ENCODE results near the gene SH3BP4.
"Not testable (repeated sequence)": the region's sequence is repeated elsewhere in the genome, so short reads cannot be mapped to it uniquely, and the experiment has no call there.

SH3BP4 gene

GRCh38 chr2:235043762-235044500, 92.1 kb downstream of the SH3BP4 start:
- DNase-seq = no peak

GRCh38 chr2:235044501-235045271, 92.9 kb downstream of the SH3BP4 start:
- no peak for DNase-seq

GRCh38 chr2:235045336-235045972, 93.6 kb downstream of the SH3BP4 start:
- no peak for DNase-seq

- no peak for DNase-seq
Measured at GRCh38 chr2:235045973-235046343, 94.1 kb downstream of the SH3BP4 start.

- DNase-seq = no peak
Measured at GRCh38 chr2:235046589-235046988, 94.8 kb downstream of the SH3BP4 start.

- DNase-seq = no peak
Measured at GRCh38 chr2:235047171-235048160, 95.6 kb downstream of the SH3BP4 start.

GRCh38 chr2:235048549-235048948, 96.7 kb downstream of the SH3BP4 start:
- no peak for DNase-seq

- DNase-seq = no peak
Measured at GRCh38 chr2:235049069-235049468, 97.3 kb downstream of the SH3BP4 start.

- DNase-seq = no peak
Measured at GRCh38 chr2:235049719-235050118, 97.9 kb downstream of the SH3BP4 start.

- peak; percentile 97 for DNase-seq
Measured at GRCh38 chr2:235050980-235051351, 99.1 kb downstream of the SH3BP4 start.

GRCh38 chr2:235051436-235052260, 99.8 kb downstream of the SH3BP4 start:
- DNase-seq = no peak

- no peak for DNase-seq
Measured at GRCh38 chr2:235052514-235053354, 100.9 kb downstream of the SH3BP4 start.

GRCh38 chr2:235053651-235054050, 101.8 kb downstream of the SH3BP4 start:
- no peak for DNase-seq

GRCh38 chr2:235054475-235054874, 102.7 kb downstream of the SH3BP4 start:
- no peak for DNase-seq

GRCh38 chr2:235054919-235055318, 103.1 kb downstream of the SH3BP4 start:
- no peak for DNase-seq

- DNase-seq = no peak
Measured at GRCh38 chr2:235055891-235056516, 104.2 kb downstream of the SH3BP4 start.

- DNase-seq = no peak
Measured at GRCh38 chr2:235056768-235057167, 105.0 kb downstream of the SH3BP4 start.

- DNase-seq = not testable (repeated sequence)
Measured at GRCh38 chr2:235057616-235058015, 105.8 kb downstream of the SH3BP4 start.

GRCh38 chr2:235059161-235059560, 107.3 kb downstream of the SH3BP4 start:
- DNase-seq = no peak

GRCh38 chr2:235061656-235062055, 109.8 kb downstream of the SH3BP4 start:
- DNase-seq = no peak
